NCI-H2227 (cell line): Measurements from ENCODE around the gene CTSF.
"Not testable (repeated sequence)": the region's sequence is repeated elsewhere in the genome, so short reads cannot be mapped to it uniquely, and the experiment has no call there.

Experiments
- DNase-seq: peaks from one replicate; lab custom pipeline; 2025; ENCODE audit not compliant: unreplicated experiment; lab: John Stamatoyannopoulos, UW

Gene CTSF

DNA sequence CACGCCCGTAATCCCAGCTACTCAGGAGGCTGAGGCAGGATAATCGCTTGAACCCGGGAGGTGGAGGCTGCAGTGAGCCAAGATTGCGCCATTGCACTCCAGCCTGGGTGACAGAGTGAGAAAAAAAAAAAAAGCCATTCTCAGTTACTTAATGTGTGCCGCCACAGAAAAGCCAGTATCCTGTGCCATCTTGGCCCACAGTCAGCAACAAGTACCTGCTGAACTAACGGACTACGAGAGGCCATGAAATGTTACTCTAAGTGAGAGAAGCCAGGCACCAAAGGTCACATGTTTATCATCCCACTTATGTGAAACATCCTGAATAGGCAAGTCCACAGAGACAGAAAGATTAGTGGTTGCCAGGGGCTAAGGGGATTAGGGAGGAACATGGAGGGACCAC lies 27.8 kb downstream of the CTSF start:
- not testable (repeated sequence) for DNase-seq

DNA sequence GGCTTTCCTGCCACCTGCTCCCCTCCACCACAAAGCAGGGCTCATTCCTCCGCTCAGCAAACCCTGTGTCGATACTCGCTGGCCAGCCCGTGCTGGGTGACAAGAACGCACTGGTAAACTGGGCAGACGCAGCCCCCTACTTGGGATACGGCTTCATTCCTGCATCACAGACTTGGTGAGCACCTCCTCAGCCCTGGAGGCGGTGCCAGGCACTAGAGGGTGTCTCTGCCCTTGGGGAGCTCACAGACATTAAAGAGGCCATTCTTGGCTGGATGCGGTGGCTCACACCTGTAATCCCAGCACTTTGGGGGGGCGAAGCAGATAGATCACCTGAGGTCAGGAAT lies 28.6 kb downstream of the CTSF start:
- DNase-seq = no peak

DNA sequence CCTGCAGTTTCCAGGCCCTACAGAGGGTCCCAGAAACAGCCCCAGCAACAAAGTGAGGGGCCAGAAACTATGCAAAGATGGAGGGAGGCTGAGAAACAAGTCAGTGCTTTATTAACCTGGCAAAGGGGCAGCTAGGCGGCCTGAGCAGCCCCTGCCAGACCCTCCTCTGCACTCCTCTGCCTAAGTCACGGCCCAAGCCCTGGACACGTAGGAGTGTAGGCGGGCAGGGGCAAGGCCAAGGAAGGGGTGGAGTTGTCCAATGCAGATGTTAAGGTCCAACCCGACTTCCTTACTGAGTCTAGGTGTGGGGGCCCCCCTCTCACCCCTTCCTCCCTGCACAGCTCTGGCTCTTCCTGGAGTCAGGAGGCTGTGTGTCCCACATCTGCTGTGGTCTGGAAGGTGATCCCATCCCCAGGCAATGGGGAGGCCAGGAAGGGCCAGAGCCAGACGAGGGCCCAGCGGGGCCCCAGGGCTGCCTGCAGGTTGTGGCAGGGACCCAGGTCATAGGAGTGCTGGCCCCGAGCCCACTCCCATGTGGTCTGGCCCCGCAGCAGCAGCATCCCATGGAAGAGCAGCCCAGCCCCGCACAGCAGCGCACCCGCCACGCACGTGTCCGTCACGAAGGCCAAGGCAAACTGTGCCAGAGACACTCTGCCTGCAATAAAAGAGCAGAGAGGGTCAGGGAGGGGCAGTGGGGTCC lies 29.1 kb downstream of the CTSF start:
- DNase-seq = no peak

DNA sequence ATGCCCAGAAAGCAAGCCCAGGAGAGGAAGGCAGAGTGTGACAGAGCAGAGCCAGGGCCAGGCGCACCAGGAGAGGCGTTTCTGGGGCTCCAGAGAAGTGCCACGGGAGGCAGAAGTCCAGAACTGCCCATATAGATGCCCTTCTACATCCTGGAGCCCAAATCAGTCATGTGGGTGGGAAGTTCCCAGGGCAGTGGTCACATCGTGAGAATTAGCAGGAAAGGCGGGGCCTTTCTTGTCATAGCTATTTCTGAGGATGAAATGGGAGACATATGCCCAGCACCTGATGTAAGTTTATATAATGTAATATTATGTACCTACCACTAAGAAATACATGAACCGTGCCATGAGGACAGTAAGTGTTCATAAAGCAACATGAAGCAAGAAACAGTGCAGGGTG lies 35.6 kb downstream of the CTSF start:
- DNase-seq = no peak

DNA sequence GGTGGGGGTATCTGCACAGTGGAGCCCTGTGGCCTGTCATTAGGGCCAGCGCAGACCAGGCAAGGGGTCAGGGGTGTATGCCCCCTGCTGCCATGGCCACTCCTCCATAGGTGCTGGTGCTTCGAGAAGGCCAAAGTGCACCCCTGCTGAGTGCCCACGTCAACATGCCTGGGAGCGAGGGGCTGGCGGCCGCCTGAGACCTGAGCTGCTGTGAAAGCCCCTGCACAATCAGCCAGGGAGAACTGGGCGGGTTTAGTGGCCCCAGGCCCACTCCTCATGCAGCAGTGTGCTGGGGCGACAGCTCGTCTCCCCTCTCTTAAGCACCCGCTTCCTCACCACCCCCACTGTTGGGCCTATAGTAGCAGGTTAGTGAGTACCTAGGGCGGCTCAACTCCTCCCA lies 36.6 kb downstream of the CTSF start:
- DNase-seq = no peak

DNA sequence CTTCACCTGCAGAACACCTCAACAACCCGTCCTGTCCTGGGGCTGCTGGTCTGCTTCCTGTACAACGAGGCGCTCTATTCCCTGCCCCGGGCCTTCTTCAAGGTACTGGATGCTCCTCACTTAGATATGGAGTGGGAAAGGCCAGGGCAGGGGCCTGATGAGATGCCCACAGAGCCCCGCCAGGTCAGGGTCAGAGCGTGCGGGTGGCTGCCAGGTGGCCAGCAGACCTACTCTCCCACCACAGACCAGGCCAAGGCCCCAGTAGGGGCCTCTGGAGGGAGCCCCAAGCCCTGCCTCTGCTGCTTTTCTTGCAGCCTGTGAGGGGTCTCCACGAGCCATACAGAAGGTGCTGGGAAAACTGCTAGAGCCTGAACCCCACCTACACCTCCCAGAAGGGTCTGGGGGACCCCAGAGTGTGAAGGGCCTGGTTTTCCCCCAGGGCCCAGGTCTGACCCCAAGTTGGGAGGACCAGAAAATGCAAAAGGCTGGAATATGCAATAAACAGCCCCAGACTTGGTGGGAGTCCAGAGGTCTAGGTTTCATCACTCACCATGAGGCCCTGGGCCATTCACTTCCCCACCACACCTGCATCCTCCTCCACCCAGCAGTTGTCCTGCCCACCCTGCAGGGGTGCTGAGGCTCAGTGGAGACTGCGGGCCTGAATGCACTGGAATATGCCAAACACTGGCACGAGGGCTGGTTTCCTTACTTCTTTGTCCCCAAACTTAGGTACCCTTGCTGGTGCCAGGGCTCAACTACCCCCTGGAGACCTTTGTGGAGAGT lies 37.3 kb downstream of the CTSF start:
- DNase-seq = no peak

DNA sequence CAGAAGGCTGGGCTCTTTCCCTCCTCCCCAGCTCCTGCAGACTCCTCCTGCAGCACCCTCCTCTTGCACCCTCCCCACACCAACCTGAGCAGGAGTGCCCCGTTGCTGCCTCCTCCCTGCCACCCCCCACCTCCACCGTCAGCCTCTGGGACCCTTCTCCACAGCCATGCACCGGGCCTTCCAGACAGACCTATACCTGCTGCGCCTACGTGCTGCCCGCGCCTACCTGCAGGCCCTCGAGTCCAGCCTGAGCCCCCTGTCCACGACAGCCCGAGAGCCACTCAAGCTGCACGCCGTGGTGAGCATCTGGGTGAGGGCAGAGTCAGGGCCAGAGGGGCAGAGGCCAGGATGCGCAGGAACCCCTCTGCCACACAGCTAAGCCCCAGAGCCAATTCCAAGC lies 38.8 kb downstream of the CTSF start:
- DNase-seq = no peak

DNA sequence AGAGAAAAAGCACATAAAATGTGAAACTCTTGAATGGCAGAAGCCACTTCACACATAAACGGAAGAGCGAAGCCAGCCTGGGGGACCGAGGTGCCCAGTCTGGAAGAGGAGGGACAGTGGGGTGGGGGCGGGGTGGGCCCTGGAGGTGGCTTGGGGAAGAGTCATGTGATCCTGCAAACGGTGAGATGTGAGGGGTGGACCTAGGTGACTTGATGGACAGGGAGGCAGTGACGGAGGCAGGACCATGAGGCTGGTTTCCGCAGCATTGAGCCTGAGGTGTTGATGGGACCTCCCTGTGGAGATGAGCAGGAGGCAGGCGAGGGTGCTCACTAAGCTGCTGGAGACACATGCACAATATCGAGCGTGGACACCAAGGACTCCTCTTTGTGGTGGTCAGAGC lies 39.3 kb downstream of the CTSF start:
- DNase-seq = no peak

DNA sequence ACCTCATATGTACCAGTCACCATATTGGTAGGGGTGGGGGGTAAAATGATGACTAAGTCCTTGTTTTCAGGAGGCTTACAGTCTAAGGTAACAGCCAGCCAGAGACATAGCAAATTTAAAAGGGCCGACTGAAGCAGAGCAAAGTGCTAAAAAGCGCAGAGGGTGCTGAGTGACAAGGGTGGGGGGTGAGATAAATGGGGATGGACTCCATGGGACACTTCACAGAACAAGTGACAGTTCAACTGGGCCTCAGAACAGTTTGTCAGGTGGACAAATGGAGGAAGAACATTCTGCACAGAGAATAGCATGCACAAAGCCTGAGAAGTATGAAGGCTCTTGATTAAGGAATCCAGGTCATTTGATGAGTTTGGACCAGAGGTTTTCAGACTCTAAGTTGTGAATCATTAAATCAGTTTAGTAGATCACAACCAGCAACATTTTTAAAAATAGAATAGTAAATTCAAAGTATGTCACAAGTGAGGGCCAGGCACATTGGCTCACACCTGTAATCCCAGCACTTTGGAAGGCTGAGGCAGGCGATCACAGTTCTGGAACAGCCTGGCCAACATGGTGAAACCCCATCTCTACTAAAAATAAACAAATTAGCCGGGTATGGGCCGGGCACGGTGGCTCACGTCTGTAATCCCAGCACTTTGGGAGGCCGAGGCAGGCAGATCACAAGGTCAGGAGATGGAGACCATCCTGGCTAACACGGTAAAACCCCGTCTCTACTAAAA lies 43.9 kb downstream of the CTSF start:
- no peak for DNase-seq

- DNase-seq = no peak
Measured at GRCh38 chr11:66523611-66524010, 44.8 kb downstream of the CTSF start.
